T-helper 17 cell (primary cell): ENCODE data around the gene NR5A2. TPM values are rescaled to one million over a fixed set of nuclear protein-coding genes. Genes with fewer than 3 reads are reported as not detected.

Source experiments
- ATAC-seq: fragments of 150-1000 bp; cut with Tn5 transposase; 2 replicates; pipeline ENCODE4 v1.10.0; 2021; ENCODE audit warnings: mild to moderate bottlenecking, moderate library complexity
- DNase-seq, 3 donors: peaks; one replicate each; pipeline versions ENCODE4 v3.0.0 to v3.0.0-alpha.2; 2020 to 2021
- H3K9me3 ChIP-seq: one replicate; pipeline ENCODE4 v1.7.0; 2013; ENCODE audit warnings: low read length, mild to moderate bottlenecking; ENCODE audit not compliant: control insufficient read depth, poor library complexity, severe bottlenecking
- H3K27ac Mint-ChIP-seq: one replicate; pipeline ENCODE4 v1.8.0; 2022; ENCODE audit warnings: mild to moderate bottlenecking, moderate library complexity, mixed read lengths
- H3K27me3 Mint-ChIP-seq: one replicate; pipeline ENCODE4 v1.8.0; 2022; ENCODE audit warnings: mixed read lengths
- H3K36me3 Mint-ChIP-seq: one replicate; pipeline ENCODE4 v1.8.0; 2022; ENCODE audit warnings: low read depth, mixed read lengths
- H3K4me1 Mint-ChIP-seq: one replicate; pipeline ENCODE4 v1.8.0; 2022; ENCODE audit warnings: mild to moderate bottlenecking, mixed read lengths
- H3K4me3 Mint-ChIP-seq: one replicate; pipeline ENCODE4 v1.8.0; 2022; ENCODE audit warnings: mild to moderate bottlenecking, moderate library complexity, mixed read lengths
- total RNA-seq, 4 donors: library from RNA in 2 of 4; stranded (reverse) in 2 of 4; gene quantifications; one replicate each; pipeline ENCODE4 v1.2.3 and lab custom pipeline; 2022 to 2026

Gene NR5A2
- total RNA-seq, 2 donors from 2014 or later: not detected

- Mint-ChIP-seq H3K27ac (no peak overlapping the region), H3K27me3 (peaks cover 40% of the 10 kb centered on the region), H3K4me1 (peaks cover 5% of the 10 kb centered on the region), H3K4me3 (peak overlapping the region; percentile 75), H3K36me3 (no peaks in the 10 kb centered on the region)
- no peak for DNase-seq
- H3K9me3 ChIP-seq: no peaks in the 10 kb centered on the region
- peak; percentile 32 for ATAC-seq
Observed at GRCh38 chr1:200029035-200029821, 1.7 kb downstream of the NR5A2 start.

GRCh38 chr1:200029822-200030152 is 2.3 kb downstream of the NR5A2 start:
- H3K27ac Mint-ChIP-seq: no peak overlapping the region
- ATAC-seq (no peak), DNase-seq (no peak)
- no peak overlapping the region for H3K4me3 Mint-ChIP-seq
- no peaks in the 10 kb centered on the region for H3K36me3 Mint-ChIP-seq
- peaks cover 2% of the 10 kb centered on the region for H3K4me1 Mint-ChIP-seq
- H3K9me3 ChIP-seq: no peaks in the 10 kb centered on the region
- H3K27me3 Mint-ChIP-seq: peaks cover 37% of the 10 kb centered on the region

- Mint-ChIP-seq H3K4me1 (peaks cover 5% of the 10 kb centered on the region), H3K36me3 (no peaks in the 10 kb centered on the region)
Observed at GRCh38 chr1:200030791-200031190, 3.3 kb downstream of the NR5A2 start.

GRCh38 chr1:200033511-200034261 is 6.2 kb downstream of the NR5A2 start:
- H3K4me1 Mint-ChIP-seq: peaks cover 11% of the 10 kb centered on the region
- H3K27me3 Mint-ChIP-seq: peaks cover 16% of the 10 kb centered on the region
- ATAC-seq: no peak
- DNase-seq: no peak
- H3K27ac Mint-ChIP-seq: no peak overlapping the region
- H3K9me3 ChIP-seq: no peaks in the 10 kb centered on the region
- no peaks in the 10 kb centered on the region for H3K36me3 Mint-ChIP-seq
- no peak overlapping the region for H3K4me3 Mint-ChIP-seq

More at GRCh38 chr1:200030791-200031190, 3.3 kb downstream of the NR5A2 start:
- Mint-ChIP-seq H3K27ac (no peak overlapping the region), H3K27me3 (peaks cover 29% of the 10 kb centered on the region), H3K4me3 (no peak overlapping the region)
- ATAC-seq (no peak), DNase-seq (no peak)
- H3K9me3 ChIP-seq: no peaks in the 10 kb centered on the region

- H3K9me3 ChIP-seq: no peaks in the 10 kb centered on the region
- no peak for DNase-seq
- no peaks in the 10 kb centered on the region for H3K36me3 Mint-ChIP-seq
- H3K27ac Mint-ChIP-seq: no peak overlapping the region
- ATAC-seq: no peak
- no peak overlapping the region for H3K4me3 Mint-ChIP-seq
- peaks cover 8% of the 10 kb centered on the region for H3K4me1 Mint-ChIP-seq
- H3K27me3 Mint-ChIP-seq: peaks cover 14% of the 10 kb centered on the region
Observed at GRCh38 chr1:200034262-200034557, 6.7 kb downstream of the NR5A2 start.

- H3K36me3 Mint-ChIP-seq: no peaks in the 10 kb centered on the region
- H3K4me3 Mint-ChIP-seq: no peak overlapping the region
- no peaks in the 10 kb centered on the region for H3K9me3 ChIP-seq
- peaks cover 11% of the 10 kb centered on the region for H3K4me1 Mint-ChIP-seq
- peaks cover 16% of the 10 kb centered on the region for H3K27me3 Mint-ChIP-seq
- DNase-seq (no peak), ATAC-seq (no peak)
- no peak overlapping the region for H3K27ac Mint-ChIP-seq
Observed at GRCh38 chr1:200034761-200035396, 7.4 kb downstream of the NR5A2 start.

- DNase-seq: no peak
- H3K9me3 ChIP-seq: no peaks in the 10 kb centered on the region
- Mint-ChIP-seq H3K4me1 (peaks cover 16% of the 10 kb centered on the region), H3K4me3 (no peak overlapping the region), H3K27me3 (peaks cover 16% of the 10 kb centered on the region), H3K36me3 (no peaks in the 10 kb centered on the region), H3K27ac (no peak overlapping the region)
- no peak for ATAC-seq
Observed at GRCh38 chr1:200035397-200035955, 8.0 kb downstream of the NR5A2 start.

DNA sequence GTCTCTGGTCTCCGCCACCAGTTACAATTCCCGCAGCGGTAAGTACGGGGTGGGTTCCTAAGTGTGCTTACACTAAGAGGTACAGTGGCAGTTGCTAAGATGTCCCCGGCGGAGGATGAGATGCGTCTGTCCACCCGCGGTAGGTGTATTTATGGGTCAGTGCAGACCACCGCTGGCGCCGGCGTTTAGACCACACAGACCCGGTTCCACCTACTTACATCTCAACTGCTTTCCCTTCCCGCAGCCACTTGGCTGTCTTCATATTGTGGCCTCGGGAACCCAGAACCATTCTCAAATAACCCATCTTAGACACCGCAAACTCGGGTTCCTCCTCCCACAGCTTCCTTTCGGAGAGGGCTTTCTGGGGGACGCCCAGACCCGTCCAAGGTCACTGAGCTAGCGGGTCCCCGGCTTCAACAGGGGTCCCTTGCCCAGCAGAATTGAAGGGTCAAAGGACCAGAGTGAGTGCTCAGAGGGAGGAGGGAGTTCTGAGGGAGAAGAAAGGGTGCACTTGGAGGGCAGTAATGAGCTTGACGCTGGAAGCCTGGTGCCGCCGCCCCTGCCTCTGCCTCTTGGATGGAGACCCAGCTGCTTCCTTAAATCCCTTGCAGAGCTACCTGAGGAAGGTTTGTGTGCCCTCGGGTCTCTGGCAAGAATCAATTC is 8.6 kb downstream of the NR5A2 start:
- no peaks in the 10 kb centered on the region for H3K9me3 ChIP-seq
- DNase-seq (no peak), ATAC-seq (no peak)
- no peak overlapping the region for H3K4me3 Mint-ChIP-seq
- peaks cover 17% of the 10 kb centered on the region for H3K27me3 Mint-ChIP-seq
- no peak overlapping the region for H3K27ac Mint-ChIP-seq
- no peaks in the 10 kb centered on the region for H3K36me3 Mint-ChIP-seq
- peaks cover 17% of the 10 kb centered on the region for H3K4me1 Mint-ChIP-seq

GRCh38 chr1:200036619-200037270 is 9.2 kb downstream of the NR5A2 start:
- DNase-seq: no peak
- ATAC-seq: no peak
- no peaks in the 10 kb centered on the region for H3K9me3 ChIP-seq
- peak overlapping the region; percentile 15 for H3K4me3 Mint-ChIP-seq
- H3K36me3 Mint-ChIP-seq: no peaks in the 10 kb centered on the region
- H3K27me3 Mint-ChIP-seq: peaks cover 23% of the 10 kb centered on the region
- H3K4me1 Mint-ChIP-seq: peaks cover 17% of the 10 kb centered on the region
- no peak overlapping the region for H3K27ac Mint-ChIP-seq

GRCh38 chr1:200037501-200037900 is 10.0 kb downstream of the NR5A2 start:
- H3K27me3 Mint-ChIP-seq: peaks cover 31% of the 10 kb centered on the region
- H3K27ac Mint-ChIP-seq: no peak overlapping the region
- DNase-seq: no peak
- H3K36me3 Mint-ChIP-seq: no peaks in the 10 kb centered on the region
- ATAC-seq: no peak
- no peaks in the 10 kb centered on the region for H3K9me3 ChIP-seq
- H3K4me3 Mint-ChIP-seq: peak overlapping the region; percentile 28
- H3K4me1 Mint-ChIP-seq: peaks cover 17% of the 10 kb centered on the region

DNA sequence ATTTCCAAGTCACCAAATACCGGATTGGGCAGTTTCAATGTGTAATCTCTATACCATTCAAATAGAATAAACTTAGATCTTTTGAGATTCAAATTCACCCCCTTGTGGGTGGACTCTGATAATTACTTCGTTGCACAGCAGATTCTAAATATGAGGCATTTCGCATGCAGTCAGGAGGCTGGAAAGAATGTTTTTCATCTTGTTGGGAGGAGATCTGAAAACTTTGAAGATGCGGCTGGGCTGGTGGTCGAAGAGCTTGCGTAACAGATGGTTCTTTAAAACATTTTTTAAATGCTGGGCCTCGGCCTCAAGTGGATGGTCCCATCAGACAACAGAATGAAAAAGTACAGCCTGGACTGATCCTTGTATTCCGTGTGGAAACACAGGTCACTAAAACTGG is 10.4 kb downstream of the NR5A2 start:
- DNase-seq: no peak
- peaks cover 20% of the 10 kb centered on the region for H3K4me1 Mint-ChIP-seq
- H3K36me3 Mint-ChIP-seq: peaks cover 3% of the 10 kb centered on the region
- no peak overlapping the region for H3K27ac Mint-ChIP-seq
- H3K27me3 Mint-ChIP-seq: peaks cover 35% of the 10 kb centered on the region
- H3K9me3 ChIP-seq: no peaks in the 10 kb centered on the region
- H3K4me3 Mint-ChIP-seq: peak overlapping the region; percentile 28
- ATAC-seq: no peak

GRCh38 chr1:200038325-200038980 is 10.9 kb downstream of the NR5A2 start:
- Mint-ChIP-seq H3K4me3 (no peak overlapping the region), H3K4me1 (peaks cover 22% of the 10 kb centered on the region), H3K27ac (no peak overlapping the region), H3K36me3 (peaks cover 3% of the 10 kb centered on the region), H3K27me3 (peaks cover 41% of the 10 kb centered on the region)
- no peaks in the 10 kb centered on the region for H3K9me3 ChIP-seq
- DNase-seq (no peak), ATAC-seq (no peak)
